OCI-LY3 (cell line): ENCODE data around the gene TRIM66.

Experiments used
- CTCF ChIP-seq: fragments of 200-600, 300-600 bp; sonication (generic); IDR thresholded peaks from 2 replicates; pipeline ENCODE4 v1.5.1; 2014; ENCODE audit warnings: antibody characterized with exemption, low read length, low read depth
- EZH2phosphoT487 ChIP-seq: fragments of 200-600 bp; shearing (Covaris generic); IDR thresholded peaks from 2 replicates; pipeline ENCODE4 v1.6.1; 2018; ENCODE audit warnings: antibody characterized with exemption, mixed run types, low read depth

- TF ChIP-seq CTCF, result no peak
- no peak for TF ChIP-seq EZH2phosphoT487
Observed at GRCh38 chr11:8621147-8621546, 61.3 kb downstream of the TRIM66 start.
